SU-DHL-6 (cell line): ENCODE results near the gene BRD9.
"Not testable (repeated sequence)": the region's sequence is repeated elsewhere in the genome, so short reads cannot be mapped to it uniquely, and the experiment has no call there.

Experiments used
- EZH2phosphoT487 ChIP-seq: fragments of 200-600 bp; sonication (generic), shearing (Covaris generic); conservative IDR thresholded peaks from 2 replicates; pipeline ENCODE4 v1.6.1; 2018; ENCODE audit warnings: mild to moderate bottlenecking, antibody characterized with exemption, low read length, moderate library complexity, mixed read lengths
- TF ChIP-seq, protein P1 (sequence below): fragments of 200-600 bp; sonication (generic); IDR thresholded peaks from one replicate; pipeline ENCODE4 v1.5.1; 2017; ENCODE audit warnings: antibody characterized with exemption, mild to moderate bottlenecking, low read length, moderate library complexity; ENCODE audit not compliant: insufficient read depth, poor library complexity, severe bottlenecking

- TF ChIP-seq, protein P1, sequence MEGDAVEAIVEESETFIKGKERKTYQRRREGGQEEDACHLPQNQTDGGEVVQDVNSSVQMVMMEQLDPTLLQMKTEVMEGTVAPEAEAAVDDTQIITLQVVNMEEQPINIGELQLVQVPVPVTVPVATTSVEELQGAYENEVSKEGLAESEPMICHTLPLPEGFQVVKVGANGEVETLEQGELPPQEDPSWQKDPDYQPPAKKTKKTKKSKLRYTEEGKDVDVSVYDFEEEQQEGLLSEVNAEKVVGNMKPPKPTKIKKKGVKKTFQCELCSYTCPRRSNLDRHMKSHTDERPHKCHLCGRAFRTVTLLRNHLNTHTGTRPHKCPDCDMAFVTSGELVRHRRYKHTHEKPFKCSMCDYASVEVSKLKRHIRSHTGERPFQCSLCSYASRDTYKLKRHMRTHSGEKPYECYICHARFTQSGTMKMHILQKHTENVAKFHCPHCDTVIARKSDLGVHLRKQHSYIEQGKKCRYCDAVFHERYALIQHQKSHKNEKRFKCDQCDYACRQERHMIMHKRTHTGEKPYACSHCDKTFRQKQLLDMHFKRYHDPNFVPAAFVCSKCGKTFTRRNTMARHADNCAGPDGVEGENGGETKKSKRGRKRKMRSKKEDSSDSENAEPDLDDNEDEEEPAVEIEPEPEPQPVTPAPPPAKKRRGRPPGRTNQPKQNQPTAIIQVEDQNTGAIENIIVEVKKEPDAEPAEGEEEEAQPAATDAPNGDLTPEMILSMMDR, result not testable (repeated sequence)
- not testable (repeated sequence) for TF ChIP-seq EZH2phosphoT487
These were observed 45.4 kb downstream of the BRD9 start for GRCh38 chr5:847212-847611.
